OCI-LY1 (cell line): ENCODE measurements around the gene ASPSCR1.

Experiments used
- H2AFZ ChIP-seq: fragments of 200-600 bp; sonication (generic), shearing (Covaris generic); 2 replicates; pipeline ENCODE4 v1.6.0; 2014; ENCODE audit warnings: antibody characterized with exemption, mild to moderate bottlenecking, low read length
- H3F3A ChIP-seq: fragments of 200-600 bp; sonication (generic), shearing (Covaris generic); 2 replicates; pipeline ENCODE4 v1.6.0; 2014; ENCODE audit warnings: mild to moderate bottlenecking, antibody characterized with exemption, low read length, moderate library complexity; ENCODE audit not compliant: insufficient read depth
- H3K27ac ChIP-seq: fragments of 200-600 bp; sonication (generic); 2 replicates; pipeline ENCODE4 v1.5.1; 2014; ENCODE audit warnings: low read length, mixed run types, mild to moderate bottlenecking, low read depth; ENCODE audit not compliant: poor library complexity, severe bottlenecking
- H3K27me3 ChIP-seq: fragments of 200-600 bp; sonication (generic); 2 replicates; pipeline ENCODE4 v1.6.0; 2014; ENCODE audit warnings: antibody characterized with exemption, mild to moderate bottlenecking, low read length, moderate library complexity; ENCODE audit not compliant: insufficient read depth
- H3K36me3 ChIP-seq: fragments of 200-600 bp; sonication (generic); 2 replicates; pipeline ENCODE4 v1.6.1; 2014; ENCODE audit warnings: mild to moderate bottlenecking, antibody characterized with exemption, low read length, moderate library complexity, mixed read lengths; ENCODE audit not compliant: insufficient read depth
- H3K4me1 ChIP-seq: fragments of 200-600 bp; sonication (generic); 2 replicates; pipeline ENCODE4 v1.5.1; 2014; ENCODE audit warnings: mild to moderate bottlenecking, low read length, moderate library complexity; ENCODE audit not compliant: insufficient read depth, severe bottlenecking
- H3K4me2 ChIP-seq: fragments of 200-600 bp; sonication (generic), shearing (Covaris generic); 2 replicates; pipeline ENCODE4 v1.6.1; 2014; ENCODE audit warnings: low read length
- H3K4me3 ChIP-seq: fragments of 200-600 bp; sonication (generic); 2 replicates; pipeline ENCODE4 v1.5.1; 2014; ENCODE audit warnings: low read length, low read depth, mild to moderate bottlenecking, mixed read lengths; ENCODE audit not compliant: poor library complexity, severe bottlenecking
- H3K79me2 ChIP-seq: fragments of 200-600 bp; shearing (Covaris generic); 2 replicates; pipeline ENCODE4 v1.6.1; 2016; ENCODE audit warnings: mixed run types, low read length, mixed read lengths; ENCODE audit not compliant: insufficient read depth
- H3K9ac ChIP-seq: fragments of 200-600 bp; sonication (generic), shearing (Covaris generic); 2 replicates; pipeline ENCODE4 v1.6.1; 2014; ENCODE audit warnings: mild to moderate bottlenecking, low read length, mixed read lengths
- H3K9me2 ChIP-seq: fragments of 200-600 bp; sonication (generic), shearing (Covaris generic); 2 replicates; pipeline ENCODE4 v1.6.1; 2014; ENCODE audit warnings: low read depth, mild to moderate bottlenecking, low read length, mixed read lengths
- H3K9me3 ChIP-seq: fragments of 200-600 bp; shearing (Covaris generic); 2 replicates; pipeline ENCODE4 v1.6.1; 2014; ENCODE audit warnings: low read length, mixed read lengths
- H4K20me1 ChIP-seq: fragments of 200-600 bp; sonication (generic), shearing (Covaris generic); 2 replicates; pipeline ENCODE4 v1.6.0; 2016; ENCODE audit warnings: mild to moderate bottlenecking, low read length; ENCODE audit not compliant: insufficient read depth
- EZH2 ChIP-seq: fragments of 200-600 bp; sonication (generic), shearing (Covaris generic); IDR thresholded peaks from 2 replicates; pipeline ENCODE4 v1.8.0; 2017; ENCODE audit warnings: borderline replicate concordance, mixed run types, mild to moderate bottlenecking, antibody characterized with exemption, low read length, moderate library complexity, mixed read lengths
- TF ChIP-seq, protein P1 (sequence below): fragments of 200-600 bp; sonication (generic), shearing (Covaris generic); IDR thresholded peaks from 2 replicates; pipeline ENCODE4 v1.5.1; 2017; ENCODE audit warnings: mild to moderate bottlenecking, antibody characterized with exemption, low read length, moderate library complexity, mixed read lengths

ASPSCR1 gene

DNA sequence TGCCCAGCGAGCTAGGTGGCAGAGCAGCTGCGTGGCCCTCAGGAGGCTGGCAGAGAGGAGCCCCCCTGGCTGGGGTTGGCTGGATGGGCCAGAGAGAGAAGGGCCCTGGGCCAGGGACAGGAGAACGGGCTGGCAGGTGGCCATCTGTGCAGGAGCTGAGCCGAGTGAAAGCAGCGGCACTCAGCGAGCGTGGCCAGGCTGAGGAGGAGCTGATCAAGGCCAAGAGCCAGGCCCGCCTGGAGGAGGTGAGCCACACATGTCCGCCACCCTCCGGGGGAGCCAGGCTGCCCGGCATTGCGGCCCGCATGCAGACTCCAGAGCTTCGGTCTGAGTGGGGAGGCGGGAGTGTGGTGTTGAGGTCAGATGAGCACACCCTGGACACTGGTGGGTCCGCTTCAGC lies 52.0 kb downstream of the ASPSCR1 start:
- no peaks in the 10 kb centered on the region for H3K9me2 ChIP-seq
- H3K36me3 ChIP-seq, result peaks cover 4% of the 10 kb centered on the region; the same call in 1 of the 2 replicates
- H3K4me3 ChIP-seq, result no peak overlapping the region
- no peak overlapping the region for H3K27ac ChIP-seq
- peaks cover 21% of the 10 kb centered on the region for H3K4me1 ChIP-seq
- no peak overlapping the region for H3K9ac ChIP-seq
- H4K20me1 ChIP-seq, result no peaks in the 10 kb centered on the region
- no peak for TF ChIP-seq EZH2
- TF ChIP-seq, protein P1, sequence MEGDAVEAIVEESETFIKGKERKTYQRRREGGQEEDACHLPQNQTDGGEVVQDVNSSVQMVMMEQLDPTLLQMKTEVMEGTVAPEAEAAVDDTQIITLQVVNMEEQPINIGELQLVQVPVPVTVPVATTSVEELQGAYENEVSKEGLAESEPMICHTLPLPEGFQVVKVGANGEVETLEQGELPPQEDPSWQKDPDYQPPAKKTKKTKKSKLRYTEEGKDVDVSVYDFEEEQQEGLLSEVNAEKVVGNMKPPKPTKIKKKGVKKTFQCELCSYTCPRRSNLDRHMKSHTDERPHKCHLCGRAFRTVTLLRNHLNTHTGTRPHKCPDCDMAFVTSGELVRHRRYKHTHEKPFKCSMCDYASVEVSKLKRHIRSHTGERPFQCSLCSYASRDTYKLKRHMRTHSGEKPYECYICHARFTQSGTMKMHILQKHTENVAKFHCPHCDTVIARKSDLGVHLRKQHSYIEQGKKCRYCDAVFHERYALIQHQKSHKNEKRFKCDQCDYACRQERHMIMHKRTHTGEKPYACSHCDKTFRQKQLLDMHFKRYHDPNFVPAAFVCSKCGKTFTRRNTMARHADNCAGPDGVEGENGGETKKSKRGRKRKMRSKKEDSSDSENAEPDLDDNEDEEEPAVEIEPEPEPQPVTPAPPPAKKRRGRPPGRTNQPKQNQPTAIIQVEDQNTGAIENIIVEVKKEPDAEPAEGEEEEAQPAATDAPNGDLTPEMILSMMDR, result no peak
- no peaks in the 10 kb centered on the region for H3K9me3 ChIP-seq
- no peaks in the 10 kb centered on the region for H3F3A ChIP-seq
- no peaks in the 10 kb centered on the region for H3K27me3 ChIP-seq
- no peaks in the 10 kb centered on the region for H3K79me2 ChIP-seq
- H2AFZ ChIP-seq, result no peak overlapping the region
- no peak overlapping the region for H3K4me2 ChIP-seq

DNA sequence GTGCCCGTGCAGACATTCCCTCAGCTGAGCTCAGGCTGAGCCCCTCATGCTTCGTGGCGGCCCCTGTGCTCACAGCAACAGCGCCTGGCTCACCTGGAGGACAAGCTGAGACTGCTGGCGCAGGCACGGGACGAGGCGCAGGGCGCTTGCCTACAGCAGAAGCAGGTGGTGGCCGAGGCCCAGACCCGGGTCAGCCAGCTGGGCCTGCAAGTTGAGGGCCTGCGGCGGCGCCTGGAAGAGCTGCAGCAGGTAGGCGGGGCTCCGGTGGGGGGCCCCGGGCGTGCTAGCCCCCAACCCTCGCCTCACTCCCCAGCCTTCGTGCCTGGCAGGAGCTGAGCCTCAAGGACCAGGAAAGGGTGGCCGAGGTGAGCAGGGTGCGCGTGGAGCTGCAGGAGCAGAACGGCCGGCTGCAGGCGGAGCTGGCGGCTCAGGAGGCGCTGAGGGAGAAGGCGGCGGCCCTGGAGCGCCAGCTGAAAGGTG lies 52.6 kb downstream of the ASPSCR1 start:
- Histone ChIP-seq H3K4me1 (peaks cover 19% of the 10 kb centered on the region), H3K9ac (no peak overlapping the region), H3K27me3 (no peaks in the 10 kb centered on the region), H3K9me3 (no peaks in the 10 kb centered on the region), H3K9me2 (no peaks in the 10 kb centered on the region), H3K4me3 (no peak overlapping the region), H3K79me2 (no peaks in the 10 kb centered on the region), H4K20me1 (no peaks in the 10 kb centered on the region), H3K27ac (no peak overlapping the region), H3F3A (no peaks in the 10 kb centered on the region), H3K4me2 (peak overlapping the region; percentile 72; the same call in 1 of the 2 replicates), H2AFZ (no peak overlapping the region), H3K36me3 (peaks cover 4% of the 10 kb centered on the region; the same call in 1 of the 2 replicates)
- no peak for TF ChIP-seq EZH2
- TF ChIP-seq, protein P1, result no peak

DNA sequence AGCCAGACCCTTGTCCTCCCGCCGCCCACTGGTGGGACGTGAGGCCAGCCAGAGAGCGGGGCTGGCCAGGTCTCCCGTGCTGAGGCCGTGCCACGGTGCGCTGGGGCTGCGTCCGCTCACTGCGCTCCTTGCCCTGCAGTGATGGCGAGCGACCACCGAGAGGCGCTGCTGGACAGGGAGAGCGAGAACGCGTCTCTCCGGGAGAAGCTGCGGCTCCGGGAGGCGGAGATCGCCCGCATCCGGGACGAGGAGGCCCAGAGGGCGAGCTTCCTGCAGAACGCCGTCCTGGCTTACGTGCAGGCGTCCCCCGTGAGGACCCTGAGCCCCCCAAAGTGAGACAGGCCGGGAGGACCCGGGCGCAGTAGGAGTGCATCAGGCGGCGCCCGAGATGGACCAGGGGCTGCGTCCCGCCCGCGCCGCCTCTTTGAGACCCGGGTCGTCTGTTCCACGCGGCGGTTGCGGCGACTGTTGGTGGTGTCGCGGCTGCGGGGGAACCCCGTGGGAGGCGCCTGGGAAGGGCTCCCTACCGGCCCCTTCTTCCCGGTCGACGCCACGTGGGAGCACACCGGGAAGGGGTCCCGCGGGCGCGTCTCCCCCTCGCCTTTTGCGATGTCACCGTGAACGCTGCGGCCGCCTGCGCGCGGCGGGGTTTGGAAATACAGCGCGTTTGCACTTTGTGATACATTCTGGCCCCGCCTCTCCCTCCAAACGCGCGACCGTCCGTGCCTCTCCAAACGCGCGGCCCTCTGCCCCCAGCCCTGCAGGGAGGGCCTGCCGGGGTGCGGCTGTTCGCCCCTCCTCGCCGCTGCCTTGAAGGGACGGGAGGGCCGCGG lies 53.3 kb downstream of the ASPSCR1 start:
- Histone ChIP-seq H3F3A (no peaks in the 10 kb centered on the region; the same call in 1 of the 2 replicates), H3K36me3 (peaks cover 4% of the 10 kb centered on the region; the same call in 1 of the 2 replicates), H3K9ac (peak overlapping the region; percentile 73), H3K79me2 (no peaks in the 10 kb centered on the region), H3K4me3 (peak overlapping the region; percentile 73), H3K9me3 (no peaks in the 10 kb centered on the region), H3K27me3 (no peaks in the 10 kb centered on the region), H2AFZ (no peak overlapping the region), H3K4me2 (peak overlapping the region; percentile 72), H3K27ac (no peak overlapping the region), H3K9me2 (no peaks in the 10 kb centered on the region), H3K4me1 (peaks cover 22% of the 10 kb centered on the region), H4K20me1 (no peaks in the 10 kb centered on the region)
- TF ChIP-seq, protein P1, result peak; percentile 74; the same call in 1 of the 2 replicates
- no peak for TF ChIP-seq EZH2
